PC-9 (cell line): Measurements from ENCODE around the gene ABCA8.
"Not testable (repeated sequence)": the region's sequence is repeated elsewhere in the genome, so short reads cannot be mapped to it uniquely, and the experiment has no call there.

Experiments
- EZH2 ChIP-seq: fragments of 200-600 bp; sonication (generic); IDR thresholded peaks from 2 replicates; pipeline ENCODE4 v1.8.0; 2017; ENCODE audit warnings: antibody characterized with exemption, low read depth
- TF ChIP-seq, protein P1 (sequence below): fragments of 200-600 bp; sonication (generic); conservative IDR thresholded peaks from 2 replicates; pipeline ENCODE4 v1.6.1; 2017; ENCODE audit warnings: mixed run types, antibody characterized with exemption, mild to moderate bottlenecking, moderate library complexity

DNA sequence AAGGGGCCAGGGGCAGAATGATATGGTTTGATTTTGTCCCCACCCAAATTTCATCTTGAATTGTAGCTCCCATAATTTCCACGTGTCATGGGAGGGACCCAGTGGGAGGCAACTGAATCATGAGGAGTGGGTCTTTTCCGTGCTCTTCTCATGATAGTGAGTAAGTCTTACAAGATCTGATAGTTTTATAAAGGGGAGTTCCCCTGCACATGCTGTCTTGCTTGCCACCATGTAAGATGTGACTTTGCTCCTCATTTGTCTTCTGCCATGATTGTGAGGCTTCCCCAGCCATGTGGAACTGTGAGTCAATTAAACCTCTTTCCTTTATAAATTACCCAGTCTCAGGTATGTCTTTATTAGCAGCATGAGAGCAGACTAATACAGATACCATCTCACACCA lies 3.9 kb upstream of the ABCA8 start:
- TF ChIP-seq, protein P1, sequence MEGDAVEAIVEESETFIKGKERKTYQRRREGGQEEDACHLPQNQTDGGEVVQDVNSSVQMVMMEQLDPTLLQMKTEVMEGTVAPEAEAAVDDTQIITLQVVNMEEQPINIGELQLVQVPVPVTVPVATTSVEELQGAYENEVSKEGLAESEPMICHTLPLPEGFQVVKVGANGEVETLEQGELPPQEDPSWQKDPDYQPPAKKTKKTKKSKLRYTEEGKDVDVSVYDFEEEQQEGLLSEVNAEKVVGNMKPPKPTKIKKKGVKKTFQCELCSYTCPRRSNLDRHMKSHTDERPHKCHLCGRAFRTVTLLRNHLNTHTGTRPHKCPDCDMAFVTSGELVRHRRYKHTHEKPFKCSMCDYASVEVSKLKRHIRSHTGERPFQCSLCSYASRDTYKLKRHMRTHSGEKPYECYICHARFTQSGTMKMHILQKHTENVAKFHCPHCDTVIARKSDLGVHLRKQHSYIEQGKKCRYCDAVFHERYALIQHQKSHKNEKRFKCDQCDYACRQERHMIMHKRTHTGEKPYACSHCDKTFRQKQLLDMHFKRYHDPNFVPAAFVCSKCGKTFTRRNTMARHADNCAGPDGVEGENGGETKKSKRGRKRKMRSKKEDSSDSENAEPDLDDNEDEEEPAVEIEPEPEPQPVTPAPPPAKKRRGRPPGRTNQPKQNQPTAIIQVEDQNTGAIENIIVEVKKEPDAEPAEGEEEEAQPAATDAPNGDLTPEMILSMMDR = not testable (repeated sequence)
- TF ChIP-seq EZH2 = not testable (repeated sequence)
